MV-4-11 (cell line): ENCODE results near the gene ICA1.
A peak's percentile ranks its signal among the peaks of the same experiment; 100 is the strongest.

Experiments
- DNase-seq: peaks from one replicate; lab custom pipeline; 2025; lab: John Stamatoyannopoulos, UW

Gene ICA1

DNA sequence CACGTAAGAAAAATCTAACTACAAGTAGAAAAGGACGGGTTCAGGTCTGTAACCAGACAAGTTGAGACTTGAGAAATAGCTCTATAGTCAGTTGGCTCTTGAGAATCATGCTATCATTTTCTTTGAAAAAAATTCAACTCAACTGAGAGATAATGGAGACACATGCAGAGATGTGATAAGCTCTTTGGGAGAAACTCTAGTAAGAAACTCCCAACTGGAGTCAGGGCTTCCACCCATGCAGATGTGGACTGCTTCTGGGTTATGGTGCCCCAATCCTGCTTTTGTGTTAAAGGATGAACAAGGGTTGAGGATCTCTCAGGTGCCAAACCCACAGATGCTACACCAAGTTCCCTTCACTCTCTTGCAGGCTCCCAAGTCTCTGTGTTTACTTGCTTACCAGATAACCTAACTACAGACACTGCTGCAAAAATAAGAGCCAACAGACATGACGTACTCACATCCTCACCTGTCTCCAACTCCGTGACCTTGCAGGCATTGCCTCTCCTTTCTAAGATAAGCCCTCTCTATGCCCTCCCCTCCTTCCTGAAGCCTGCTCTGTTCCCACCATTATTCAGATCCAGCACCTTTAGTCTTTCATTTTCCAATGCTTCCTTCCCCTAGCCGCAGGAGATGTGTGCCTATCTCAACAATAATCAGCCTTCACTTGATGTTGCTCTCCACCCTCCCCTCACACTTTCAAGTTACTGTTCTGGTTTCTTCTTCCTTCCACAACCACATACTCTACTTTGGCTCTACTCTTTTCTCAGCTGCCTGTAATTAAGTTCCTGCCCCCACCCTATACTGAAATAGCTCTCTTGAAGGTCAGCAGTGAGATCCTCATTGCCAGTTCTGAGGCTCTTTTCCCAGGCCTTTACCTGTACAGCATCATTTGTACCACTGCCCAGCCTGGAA lies 130.0 kb downstream of the ICA1 start:
- DNase-seq, result no peak

- no peak for DNase-seq
These were observed 131.3 kb downstream of the ICA1 start for GRCh38 chr7:8130663-8131062.

GRCh38 chr7:8129318-8129659 lies 132.7 kb downstream of the ICA1 start:
- DNase-seq, result no peak

DNA sequence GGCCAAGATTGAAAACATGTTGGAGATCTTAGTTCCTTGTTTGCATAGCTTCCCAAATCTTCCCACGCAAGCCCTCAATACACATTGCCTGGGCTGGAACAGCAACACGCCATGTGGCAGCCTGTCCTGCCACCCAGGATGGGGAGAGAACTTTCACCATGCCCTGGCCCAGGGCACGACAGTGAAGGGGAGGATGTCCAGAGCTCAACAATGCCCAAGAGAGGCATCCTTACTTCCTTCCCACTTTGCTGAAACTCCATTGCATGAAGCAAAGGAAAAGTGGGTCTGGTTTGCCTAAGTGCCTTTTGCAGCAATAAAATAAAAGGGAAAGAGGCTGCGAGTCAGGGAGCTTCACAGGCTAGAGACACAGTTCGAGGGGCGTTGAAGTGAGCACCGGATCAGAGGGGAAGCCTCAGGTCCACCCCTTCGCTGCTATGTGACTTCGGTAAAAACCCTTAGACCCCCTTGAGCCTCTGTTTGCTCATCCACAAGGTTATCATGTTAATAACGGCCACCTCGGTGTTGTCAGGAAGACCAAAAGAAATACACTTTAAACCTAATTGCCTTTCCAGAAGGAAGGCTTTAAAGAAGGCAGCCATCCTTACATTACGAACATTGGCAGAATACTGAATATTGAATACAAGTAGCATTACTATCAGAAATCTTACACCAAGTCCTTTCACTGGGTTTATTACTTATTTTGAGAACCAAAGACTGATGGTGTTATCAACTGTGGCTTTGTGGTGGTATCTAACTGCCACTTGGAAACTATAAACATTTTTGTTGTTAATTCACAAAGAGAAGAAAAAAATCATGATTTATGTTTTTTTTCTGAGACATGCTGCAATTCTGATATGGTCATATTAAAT lies 133.3 kb downstream of the ICA1 start:
- no peak for DNase-seq

GRCh38 chr7:8126601-8127167 lies 135.3 kb downstream of the ICA1 start:
- DNase-seq, result no peak

GRCh38 chr7:8125680-8126444 lies 136.1 kb downstream of the ICA1 start:
- peak; percentile 85 for DNase-seq

DNA sequence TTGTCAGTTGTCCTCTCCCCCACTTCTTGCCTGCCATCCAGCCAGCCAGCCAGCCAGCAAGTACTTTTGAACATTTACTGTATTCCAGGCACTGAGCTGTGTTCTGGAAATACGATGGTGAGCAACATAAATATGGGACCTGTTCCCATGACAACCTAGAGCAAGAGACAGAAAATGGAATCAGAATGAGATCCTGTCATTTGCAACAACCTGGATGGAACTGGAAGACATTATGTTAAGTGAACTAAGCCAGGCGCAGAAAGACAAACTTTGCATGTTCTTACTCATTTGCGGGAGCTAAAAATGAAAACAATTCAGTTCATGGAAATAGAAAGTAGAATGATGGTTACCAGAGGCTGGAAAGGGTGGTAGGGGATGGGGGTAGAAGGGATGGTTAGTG lies 140.7 kb downstream of the ICA1 start:
- no peak for DNase-seq

- no peak for DNase-seq
These were observed 141.4 kb downstream of the ICA1 start for GRCh38 chr7:8120390-8121058.

- no peak for DNase-seq
These were observed 142.7 kb downstream of the ICA1 start for GRCh38 chr7:8119262-8119661.

GRCh38 chr7:8117195-8117594 lies 144.8 kb downstream of the ICA1 start:
- peak; percentile 12 for DNase-seq

- DNase-seq, result no peak
These were observed 146.2 kb downstream of the ICA1 start for GRCh38 chr7:8115547-8116402.

DNA sequence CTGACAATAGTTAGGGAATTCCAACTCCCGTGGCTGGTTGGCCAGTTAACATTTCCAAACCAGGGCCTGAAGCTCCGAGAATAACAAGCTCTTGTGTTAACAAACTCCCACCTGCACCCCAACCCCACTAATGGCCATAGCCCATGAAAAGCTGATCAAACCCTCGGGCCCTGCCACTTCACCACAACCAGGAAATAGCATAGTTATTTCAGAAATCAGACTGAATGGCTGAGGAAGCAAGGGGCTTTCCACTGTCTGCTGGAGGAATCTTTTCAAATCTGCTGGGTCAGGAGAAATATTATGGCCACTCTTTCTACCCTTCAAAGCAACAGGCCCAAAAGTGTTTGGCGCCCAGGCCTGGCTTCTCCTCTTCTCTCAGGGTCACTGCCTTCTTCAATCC lies 147.8 kb downstream of the ICA1 start:
- DNase-seq, result no peak

GRCh38 chr7:8113184-8113583 lies 148.8 kb downstream of the ICA1 start:
- no peak for DNase-seq

DNA sequence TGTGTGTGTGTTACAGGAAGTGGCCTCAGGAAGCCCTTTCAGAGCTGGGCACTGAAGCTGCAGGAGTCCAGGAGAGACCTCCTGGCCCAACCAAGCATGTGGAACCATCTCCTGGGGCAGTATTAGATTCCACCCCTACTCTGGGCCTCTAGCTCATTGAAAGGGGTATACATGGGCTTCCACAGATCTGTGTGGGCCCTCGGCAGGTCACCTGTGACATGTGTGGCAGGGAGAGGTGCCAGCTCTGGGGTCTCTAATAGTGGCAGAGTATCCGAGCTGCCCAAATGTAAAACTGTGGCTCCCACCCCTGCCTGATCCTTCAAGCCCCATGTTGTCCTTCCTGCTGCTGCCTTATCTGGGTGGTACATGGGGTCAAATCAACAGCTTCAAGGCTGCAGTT lies 149.3 kb downstream of the ICA1 start:
- no peak for DNase-seq

GRCh38 chr7:8111282-8111960 lies 150.5 kb downstream of the ICA1 start:
- no peak for DNase-seq

DNA sequence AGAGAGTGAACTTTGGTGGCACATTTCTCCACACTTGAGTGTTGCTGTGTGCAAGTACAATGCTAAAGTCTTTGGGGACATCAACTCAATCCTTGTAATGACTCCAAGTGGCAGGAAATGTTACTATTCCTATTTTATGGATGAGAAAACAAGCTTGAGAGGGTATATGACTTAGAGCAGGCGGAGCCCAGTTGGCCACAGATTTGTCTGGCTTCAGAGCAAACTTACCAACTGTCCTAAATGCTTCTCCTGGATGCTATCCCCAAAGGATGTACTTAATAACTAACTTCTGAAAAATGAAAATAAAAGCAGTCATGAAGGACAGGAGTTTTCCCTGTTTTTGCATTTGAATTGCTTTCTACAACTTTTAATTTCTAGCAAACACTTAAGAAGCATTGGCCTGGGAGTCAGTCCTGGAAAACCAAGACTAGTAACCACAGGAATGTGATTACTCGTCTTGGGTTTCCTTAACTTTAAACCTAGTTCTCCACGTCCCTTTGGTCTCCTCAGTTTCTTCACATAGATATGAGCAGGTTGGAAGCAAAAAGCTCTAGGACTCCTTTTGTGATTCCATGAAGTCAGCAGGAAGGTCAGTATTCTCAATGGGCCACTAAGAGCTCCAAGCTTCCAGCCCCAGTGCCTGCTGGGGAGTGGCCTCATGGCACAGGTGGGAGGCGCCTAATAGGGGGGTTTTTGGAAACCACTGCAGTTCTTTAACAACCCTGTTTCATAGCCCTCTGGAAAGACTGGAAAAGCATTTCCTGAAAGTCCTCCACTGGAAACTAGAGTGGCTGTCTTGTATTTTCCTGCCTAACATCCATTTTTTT lies 152.6 kb downstream of the ICA1 start:
- DNase-seq, result no peak

DNA sequence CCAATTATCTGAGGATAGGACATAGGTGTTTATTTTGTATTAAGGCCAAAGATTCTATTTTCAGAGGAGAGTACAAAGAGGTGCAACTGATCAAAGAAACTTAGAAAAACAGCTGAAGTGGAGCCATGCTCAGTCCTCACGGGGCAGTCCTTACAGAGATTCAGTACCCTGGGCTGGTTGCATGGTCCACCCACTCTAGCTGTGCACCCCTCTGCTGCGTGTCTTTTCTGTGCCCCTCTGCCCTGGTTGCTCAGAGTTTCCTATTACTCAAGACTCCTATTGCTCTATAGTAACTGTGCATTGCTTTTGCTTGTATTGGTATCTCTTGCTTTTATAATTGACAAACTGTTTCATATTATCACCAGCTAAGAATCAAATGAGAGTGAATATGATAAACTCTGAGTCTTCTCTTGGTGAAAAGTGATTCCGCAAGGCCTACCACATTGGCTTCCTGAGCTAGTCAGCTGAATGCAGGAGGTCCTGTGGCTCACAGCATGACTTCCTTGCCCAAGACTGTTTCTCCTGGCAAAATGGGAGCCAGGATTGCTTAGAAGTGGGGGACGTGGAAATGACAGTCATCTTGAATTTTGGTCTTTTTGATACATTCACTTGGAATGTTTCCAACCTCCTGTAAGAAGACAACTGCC lies 156.4 kb downstream of the ICA1 start:
- DNase-seq, result no peak

- DNase-seq, result no peak
These were observed 158.7 kb downstream of the ICA1 start for GRCh38 chr7:8103282-8103681.
